DND-41 (cell line): ENCODE results near the gene DCLK3.

ENCODE experiments used
- ATAC-seq: fragments of 200-7000 bp; cut with Tn5 transposase; 3 replicates; pipeline ENCODE4 v1.9.1; 2021; ENCODE audit warnings: low read depth; ENCODE audit not compliant: insufficient read depth
- DNase-seq: peaks from one replicate; pipeline ENCODE4 v3.0.0-alpha.2; 2020
- H2AFZ ChIP-seq: 2 replicates; pipeline ENCODE4 v1.6.0; 2012; ENCODE audit warnings: low read depth, low read length
- H3K27ac ChIP-seq: 2 replicates; pipeline ENCODE4 v1.5.1; 2012; ENCODE audit warnings: low read length, inconsistent platforms
- H3K27me3 ChIP-seq: fragments of 200-600 bp; sonication (generic); 2 replicates; pipeline ENCODE4 v1.6.0; 2012; ENCODE audit warnings: low read length, mild to moderate bottlenecking, inconsistent platforms; ENCODE audit not compliant: insufficient read depth, poor library complexity
- H3K36me3 ChIP-seq: 2 replicates; pipeline ENCODE4 v1.5.1; 2012; ENCODE audit warnings: low read length, inconsistent platforms; ENCODE audit not compliant: insufficient read depth
- H3K4me1 ChIP-seq: 2 replicates; pipeline ENCODE4 v1.5.1; 2012; ENCODE audit warnings: mild to moderate bottlenecking, low read length; ENCODE audit not compliant: insufficient read depth
- H3K4me2 ChIP-seq: 2 replicates; pipeline ENCODE4 v1.6.0; 2012; ENCODE audit warnings: mild to moderate bottlenecking, moderate library complexity, low read length, inconsistent platforms; ENCODE audit not compliant: insufficient read depth
- H3K4me3 ChIP-seq, 2 experiments: fragments of 200-600 bp in 1 of 2; shearing (Covaris generic) in 1 of 2; 2 replicates each; pipeline ENCODE4 v1.5.1; 2012 to 2016; ENCODE audit warnings: inconsistent platforms in 2 of 2, low read length in 2 of 2, mild to moderate bottlenecking in 2 of 2, low read depth in 1 of 2, moderate library complexity in 1 of 2
- H3K79me2 ChIP-seq: 2 replicates; pipeline ENCODE4 v1.6.0; 2012; ENCODE audit warnings: low read length, inconsistent platforms; ENCODE audit not compliant: insufficient read depth
- H3K9ac ChIP-seq: 2 replicates; pipeline ENCODE4 v1.6.0; 2012; ENCODE audit warnings: low read depth, mild to moderate bottlenecking, inconsistent platforms, low read length, moderate library complexity
- H3K9me3 ChIP-seq: 2 replicates; pipeline ENCODE4 v1.5.1; 2012; ENCODE audit warnings: low read length, moderate library complexity, mild to moderate bottlenecking, inconsistent platforms; ENCODE audit not compliant: insufficient read depth, severe bottlenecking
- H4K20me1 ChIP-seq: 2 replicates; pipeline ENCODE4 v1.6.0; 2012; ENCODE audit warnings: low read length; ENCODE audit not compliant: insufficient read depth
- EZH2 ChIP-seq: IDR thresholded peaks from 3 replicates; pipeline ENCODE4 v1.6.1; 2012; ENCODE audit warnings: borderline replicate concordance, low read depth, mild to moderate bottlenecking, moderate library complexity, low read length, inconsistent platforms; ENCODE audit not compliant: severe bottlenecking
- TF ChIP-seq, protein P1 (sequence below): IDR thresholded peaks from 2 replicates; pipeline ENCODE4 v1.5.1; 2012; ENCODE audit warnings: borderline replicate concordance, low read length, moderate library complexity, mild to moderate bottlenecking; ENCODE audit not compliant: poor library complexity, severe bottlenecking; ENCODE audit errors: extremely low read depth

Gene DCLK3

DNA sequence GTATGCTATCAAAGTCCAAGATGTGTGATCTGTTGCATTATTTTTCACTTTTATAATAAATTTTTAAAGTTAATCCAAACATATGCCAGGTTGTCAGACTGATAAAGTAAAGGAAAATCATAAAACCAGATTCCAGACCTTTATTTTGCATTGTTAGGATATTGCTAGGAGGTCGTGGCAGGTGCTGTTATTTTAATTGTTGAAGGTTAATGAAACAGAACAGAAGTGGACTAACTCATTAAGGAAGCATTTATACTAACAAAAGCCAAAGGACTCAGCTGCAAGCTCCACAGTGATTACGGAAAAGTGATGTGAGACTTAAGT, 63.1 kb downstream of the DCLK3 start:
- ATAC-seq = no peak
- TF ChIP-seq EZH2 = no peak
- TF ChIP-seq, protein P1, sequence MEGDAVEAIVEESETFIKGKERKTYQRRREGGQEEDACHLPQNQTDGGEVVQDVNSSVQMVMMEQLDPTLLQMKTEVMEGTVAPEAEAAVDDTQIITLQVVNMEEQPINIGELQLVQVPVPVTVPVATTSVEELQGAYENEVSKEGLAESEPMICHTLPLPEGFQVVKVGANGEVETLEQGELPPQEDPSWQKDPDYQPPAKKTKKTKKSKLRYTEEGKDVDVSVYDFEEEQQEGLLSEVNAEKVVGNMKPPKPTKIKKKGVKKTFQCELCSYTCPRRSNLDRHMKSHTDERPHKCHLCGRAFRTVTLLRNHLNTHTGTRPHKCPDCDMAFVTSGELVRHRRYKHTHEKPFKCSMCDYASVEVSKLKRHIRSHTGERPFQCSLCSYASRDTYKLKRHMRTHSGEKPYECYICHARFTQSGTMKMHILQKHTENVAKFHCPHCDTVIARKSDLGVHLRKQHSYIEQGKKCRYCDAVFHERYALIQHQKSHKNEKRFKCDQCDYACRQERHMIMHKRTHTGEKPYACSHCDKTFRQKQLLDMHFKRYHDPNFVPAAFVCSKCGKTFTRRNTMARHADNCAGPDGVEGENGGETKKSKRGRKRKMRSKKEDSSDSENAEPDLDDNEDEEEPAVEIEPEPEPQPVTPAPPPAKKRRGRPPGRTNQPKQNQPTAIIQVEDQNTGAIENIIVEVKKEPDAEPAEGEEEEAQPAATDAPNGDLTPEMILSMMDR = no peak
- H3K79me2 ChIP-seq = no peaks in the 10 kb centered on the region

DNA sequence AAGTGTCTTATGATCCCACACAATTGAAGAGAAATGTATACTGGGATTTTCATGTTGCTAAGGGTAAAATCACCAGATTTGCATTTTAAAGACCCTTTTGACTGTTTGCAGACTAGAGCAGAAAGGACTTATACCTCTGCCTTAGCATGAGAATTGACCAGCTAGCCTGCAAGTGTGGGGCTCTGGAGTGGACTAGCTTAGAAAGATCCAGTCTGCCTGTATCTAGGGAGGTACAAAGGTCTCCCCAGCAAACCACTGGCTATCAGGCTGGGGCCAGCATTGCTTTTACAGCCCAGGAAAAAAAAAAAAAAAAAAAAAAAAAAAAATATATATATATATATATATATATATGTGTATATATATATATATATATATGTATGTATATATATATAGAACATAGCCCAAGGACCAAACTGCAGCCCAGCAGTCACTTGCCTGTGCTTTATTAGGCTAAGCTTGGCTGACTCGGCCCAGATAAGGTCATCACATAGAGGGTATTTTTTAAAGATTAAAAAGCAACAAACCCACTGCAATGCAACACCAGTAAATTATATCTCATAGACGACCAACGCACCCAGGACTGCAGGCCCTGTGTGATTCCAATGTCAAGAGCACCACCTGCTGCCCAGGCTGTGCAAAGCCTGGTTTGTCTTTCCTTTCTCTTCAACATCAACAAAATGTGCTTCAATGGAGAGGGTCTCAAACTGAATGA, 63.7 kb downstream of the DCLK3 start:
- no peaks in the 10 kb centered on the region for H3K9me3 ChIP-seq
- no peak overlapping the region for H3K9ac ChIP-seq
- no peaks in the 10 kb centered on the region for H4K20me1 ChIP-seq
- peaks cover 8% of the 10 kb centered on the region for H3K27me3 ChIP-seq
- peak; percentile 98 for ATAC-seq
- no peak overlapping the region for H2AFZ ChIP-seq
- no peaks in the 10 kb centered on the region for H3K79me2 ChIP-seq
- H3K4me1 ChIP-seq = no peaks in the 10 kb centered on the region
- no peaks in the 10 kb centered on the region for H3K36me3 ChIP-seq
- H3K4me3 ChIP-seq = no peak overlapping the region
- no peak for TF ChIP-seq EZH2
- TF ChIP-seq, protein P1 = peak; percentile 92
- DNase-seq = peak; percentile 64
- H3K4me2 ChIP-seq = no peak overlapping the region
- no peak overlapping the region for H3K27ac ChIP-seq

More for the DNA sequence above, 63.1 kb downstream of the DCLK3 start:
- Histone ChIP-seq H3K27me3 (peaks cover 6% of the 10 kb centered on the region), H3K4me3 (no peak overlapping the region), H4K20me1 (no peaks in the 10 kb centered on the region), H3K27ac (no peak overlapping the region), H3K9me3 (no peaks in the 10 kb centered on the region), H3K9ac (no peak overlapping the region), H3K4me1 (no peaks in the 10 kb centered on the region), H2AFZ (no peak overlapping the region), H3K4me2 (no peak overlapping the region), H3K36me3 (no peaks in the 10 kb centered on the region)
- no peak for DNase-seq

DNA sequence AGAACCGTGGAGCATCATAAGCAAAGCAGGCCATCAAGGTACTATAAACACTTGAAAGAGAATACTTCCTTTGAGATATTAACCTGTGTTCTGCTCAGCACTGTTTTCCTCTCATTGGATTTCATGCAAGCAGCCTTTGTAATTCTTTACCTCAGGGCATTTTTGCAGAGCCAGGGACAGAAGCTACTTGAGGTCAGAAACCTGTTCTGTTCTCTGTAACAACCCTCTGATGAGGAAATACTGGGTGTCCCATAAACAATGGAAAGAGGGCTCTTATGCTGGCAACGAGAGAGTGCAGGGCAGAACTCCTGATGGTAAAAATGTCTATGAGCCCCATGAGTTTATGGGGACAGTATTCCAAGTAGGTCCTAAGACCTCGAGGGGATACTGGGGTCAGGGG, 66.0 kb downstream of the DCLK3 start:
- no peak overlapping the region for H3K9ac ChIP-seq
- no peaks in the 10 kb centered on the region for H3K36me3 ChIP-seq
- no peak for DNase-seq
- TF ChIP-seq, protein P1 = no peak
- TF ChIP-seq EZH2 = no peak
- no peaks in the 10 kb centered on the region for H3K9me3 ChIP-seq
- peaks cover 13% of the 10 kb centered on the region for H3K27me3 ChIP-seq
- no peak overlapping the region for H3K27ac ChIP-seq
- no peak overlapping the region for H2AFZ ChIP-seq
- no peak overlapping the region for H3K4me3 ChIP-seq
- no peaks in the 10 kb centered on the region for H3K4me1 ChIP-seq
- no peaks in the 10 kb centered on the region for H4K20me1 ChIP-seq
- no peaks in the 10 kb centered on the region for H3K79me2 ChIP-seq
- ATAC-seq = no peak
- no peak overlapping the region for H3K4me2 ChIP-seq
